ENCODE measurements around the gene CPSF4L. TPM values are rescaled to one million over a fixed set of nuclear protein-coding genes. Genes with fewer than 3 reads are reported as not detected.

The CPSF4L gene
- total and polyA plus RNA-seq, 2 of the 13 experiments (the other 11 are each of a cell fraction or from before 2014, with no cell fraction given): 0.73 to 1.6 TPM

DNA sequence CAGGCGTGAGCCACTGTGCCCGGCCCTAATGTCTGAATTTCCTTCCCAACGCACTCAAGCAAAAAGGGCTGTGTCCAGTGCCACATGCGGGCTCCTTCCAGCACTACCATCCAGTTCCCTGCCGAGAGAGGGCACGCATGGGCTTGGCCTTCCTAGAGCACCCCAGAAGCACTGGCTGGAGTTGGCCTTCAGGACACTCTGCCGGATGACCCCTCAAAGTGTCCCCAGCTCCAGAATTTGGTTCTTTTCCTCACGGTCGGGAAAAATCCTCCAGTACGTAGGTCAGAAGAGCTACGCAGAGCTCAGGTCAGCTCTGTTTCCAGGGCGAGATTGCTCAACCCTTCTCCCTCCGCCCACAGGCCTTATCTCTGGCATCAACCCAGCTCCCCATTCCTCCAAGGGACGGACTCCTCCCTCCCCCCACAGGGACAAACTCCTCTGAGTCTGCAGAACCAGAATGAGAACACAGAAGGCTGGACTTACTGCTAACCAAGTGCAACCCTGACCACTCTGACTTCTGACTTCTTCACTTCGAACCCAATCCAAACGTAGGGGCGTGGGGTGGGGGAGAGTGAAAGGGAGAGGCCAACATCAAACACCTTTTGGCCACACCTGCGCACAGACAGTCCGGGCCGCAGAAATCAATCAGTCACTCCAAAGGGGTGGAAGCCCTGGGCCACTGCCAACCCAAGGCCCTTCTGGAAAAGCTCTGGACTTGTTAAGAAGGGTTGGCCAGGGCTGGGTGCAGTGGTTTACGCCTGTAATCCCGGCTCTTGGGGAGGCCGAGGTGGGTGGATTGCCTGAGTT, 46.5 kb upstream of the CPSF4L start (continued):
- TF ChIP-seq SETDB1 (CRISPR knock-in tag; IDR thresholded peaks at IDR 0.05; ENCODE audit: borderline replicate concordance) (no peak), ATM (IDR thresholded peaks at IDR 0.05; ENCODE audit: borderline replicate concordance) (no peak), MATR3 (CRISPR knock-in tag; IDR thresholded peaks at IDR 0.05) (no peak), GATA4 (IDR thresholded peaks at IDR 0.05; ENCODE audit: borderline replicate concordance, low read depth) (peak; percentile 79; the same call in 1 of the 2 replicates), KAT7 (CRISPR knock-in tag; IDR thresholded peaks at IDR 0.05; ENCODE audit: borderline replicate concordance) (peak; percentile 83), ZNF430 (CRISPR knock-in tag; IDR thresholded peaks at IDR 0.05) (peak; percentile 60), GZF1 (CRISPR knock-in tag; IDR thresholded peaks at IDR 0.05) (no peak), ZNF552 (CRISPR knock-in tag; IDR thresholded peaks at IDR 0.05; ENCODE audit: borderline replicate concordance) (no peak; the same call in 1 of the 2 replicates), CBX1 (IDR thresholded peaks at IDR 0.05; ENCODE audit: low read depth) (peak; percentile 42), FOXM1 (CRISPR knock-in tag; IDR thresholded peaks at IDR 0.05) (no peak), KDM6A (CRISPR knock-in tag; IDR thresholded peaks at IDR 0.05; ENCODE audit: low read depth) (no peak), ZNF556 (CRISPR knock-in tag; IDR thresholded peaks at IDR 0.05; ENCODE audit: borderline replicate concordance) (peak; percentile 81; the same call in 1 of the 2 replicates), ZNF558 (CRISPR knock-in tag; IDR thresholded peaks at IDR 0.05; ENCODE audit: borderline replicate concordance) (0 out of 2 replicates have a peak, but pooled peaks have one; percentile 57)
- TF ChIP-seq, protein P1, sequence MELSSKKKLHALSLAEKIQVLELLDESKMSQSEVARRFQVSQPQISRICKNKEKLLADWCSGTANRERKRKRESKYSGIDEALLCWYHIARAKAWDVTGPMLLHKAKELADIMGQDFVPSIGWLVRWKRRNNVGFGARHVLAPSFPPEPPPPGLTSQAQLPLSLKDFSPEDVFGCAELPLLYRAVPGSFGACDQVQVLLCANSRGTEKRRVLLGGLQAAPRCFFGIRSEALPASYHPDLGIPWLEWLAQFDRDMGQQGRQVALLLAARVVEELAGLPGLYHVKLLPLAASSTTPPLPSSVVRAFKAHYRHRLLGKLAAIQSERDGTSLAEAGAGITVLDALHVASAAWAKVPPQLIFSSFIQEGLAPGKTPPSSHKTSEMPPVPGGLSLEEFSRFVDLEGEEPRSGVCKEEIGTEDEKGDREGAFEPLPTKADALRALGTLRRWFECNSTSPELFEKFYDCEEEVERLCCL (CRISPR knock-in tag; IDR thresholded peaks at IDR 0.05; ENCODE audit: borderline replicate concordance): no peak
- TF ChIP-seq, protein P2, sequence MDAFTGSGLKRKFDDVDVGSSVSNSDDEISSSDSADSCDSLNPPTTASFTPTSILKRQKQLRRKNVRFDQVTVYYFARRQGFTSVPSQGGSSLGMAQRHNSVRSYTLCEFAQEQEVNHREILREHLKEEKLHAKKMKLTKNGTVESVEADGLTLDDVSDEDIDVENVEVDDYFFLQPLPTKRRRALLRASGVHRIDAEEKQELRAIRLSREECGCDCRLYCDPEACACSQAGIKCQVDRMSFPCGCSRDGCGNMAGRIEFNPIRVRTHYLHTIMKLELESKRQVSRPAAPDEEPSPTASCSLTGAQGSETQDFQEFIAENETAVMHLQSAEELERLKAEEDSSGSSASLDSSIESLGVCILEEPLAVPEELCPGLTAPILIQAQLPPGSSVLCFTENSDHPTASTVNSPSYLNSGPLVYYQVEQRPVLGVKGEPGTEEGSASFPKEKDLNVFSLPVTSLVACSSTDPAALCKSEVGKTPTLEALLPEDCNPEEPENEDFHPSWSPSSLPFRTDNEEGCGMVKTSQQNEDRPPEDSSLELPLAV (CRISPR knock-in tag; conservative IDR thresholded peaks at IDR 0.05; ENCODE audit: low read depth): no peak
- TF ChIP-seq, protein P3, sequence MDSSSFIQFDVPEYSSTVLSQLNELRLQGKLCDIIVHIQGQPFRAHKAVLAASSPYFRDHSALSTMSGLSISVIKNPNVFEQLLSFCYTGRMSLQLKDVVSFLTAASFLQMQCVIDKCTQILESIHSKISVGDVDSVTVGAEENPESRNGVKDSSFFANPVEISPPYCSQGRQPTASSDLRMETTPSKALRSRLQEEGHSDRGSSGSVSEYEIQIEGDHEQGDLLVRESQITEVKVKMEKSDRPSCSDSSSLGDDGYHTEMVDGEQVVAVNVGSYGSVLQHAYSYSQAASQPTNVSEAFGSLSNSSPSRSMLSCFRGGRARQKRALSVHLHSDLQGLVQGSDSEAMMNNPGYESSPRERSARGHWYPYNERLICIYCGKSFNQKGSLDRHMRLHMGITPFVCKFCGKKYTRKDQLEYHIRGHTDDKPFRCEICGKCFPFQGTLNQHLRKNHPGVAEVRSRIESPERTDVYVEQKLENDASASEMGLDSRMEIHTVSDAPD (CRISPR knock-in tag; IDR thresholded peaks at IDR 0.05): no peak
- TF ChIP-seq, protein P4, sequence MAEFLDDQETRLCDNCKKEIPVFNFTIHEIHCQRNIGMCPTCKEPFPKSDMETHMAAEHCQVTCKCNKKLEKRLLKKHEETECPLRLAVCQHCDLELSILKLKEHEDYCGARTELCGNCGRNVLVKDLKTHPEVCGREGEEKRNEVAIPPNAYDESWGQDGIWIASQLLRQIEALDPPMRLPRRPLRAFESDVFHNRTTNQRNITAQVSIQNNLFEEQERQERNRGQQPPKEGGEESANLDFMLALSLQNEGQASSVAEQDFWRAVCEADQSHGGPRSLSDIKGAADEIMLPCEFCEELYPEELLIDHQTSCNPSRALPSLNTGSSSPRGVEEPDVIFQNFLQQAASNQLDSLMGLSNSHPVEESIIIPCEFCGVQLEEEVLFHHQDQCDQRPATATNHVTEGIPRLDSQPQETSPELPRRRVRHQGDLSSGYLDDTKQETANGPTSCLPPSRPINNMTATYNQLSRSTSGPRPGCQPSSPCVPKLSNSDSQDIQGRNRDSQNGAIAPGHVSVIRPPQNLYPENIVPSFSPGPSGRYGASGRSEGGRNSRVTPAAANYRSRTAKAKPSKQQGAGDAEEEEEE (CRISPR knock-in tag; IDR thresholded peaks at IDR 0.05; ENCODE audit: borderline replicate concordance): no peak; the same call in 1 of the 2 replicates
- TF ChIP-seq, protein P5, sequence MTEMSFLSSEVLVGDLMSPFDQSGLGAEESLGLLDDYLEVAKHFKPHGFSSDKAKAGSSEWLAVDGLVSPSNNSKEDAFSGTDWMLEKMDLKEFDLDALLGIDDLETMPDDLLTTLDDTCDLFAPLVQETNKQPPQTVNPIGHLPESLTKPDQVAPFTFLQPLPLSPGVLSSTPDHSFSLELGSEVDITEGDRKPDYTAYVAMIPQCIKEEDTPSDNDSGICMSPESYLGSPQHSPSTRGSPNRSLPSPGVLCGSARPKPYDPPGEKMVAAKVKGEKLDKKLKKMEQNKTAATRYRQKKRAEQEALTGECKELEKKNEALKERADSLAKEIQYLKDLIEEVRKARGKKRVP (CRISPR knock-in tag; IDR thresholded peaks at IDR 0.05): peak in 1 of 2 experiments; percentile 61; a peak in 1 of 4 replicates

All from HepG2 (cell line).